Measurements from ENCODE around the gene MAP2K5.

DNA sequence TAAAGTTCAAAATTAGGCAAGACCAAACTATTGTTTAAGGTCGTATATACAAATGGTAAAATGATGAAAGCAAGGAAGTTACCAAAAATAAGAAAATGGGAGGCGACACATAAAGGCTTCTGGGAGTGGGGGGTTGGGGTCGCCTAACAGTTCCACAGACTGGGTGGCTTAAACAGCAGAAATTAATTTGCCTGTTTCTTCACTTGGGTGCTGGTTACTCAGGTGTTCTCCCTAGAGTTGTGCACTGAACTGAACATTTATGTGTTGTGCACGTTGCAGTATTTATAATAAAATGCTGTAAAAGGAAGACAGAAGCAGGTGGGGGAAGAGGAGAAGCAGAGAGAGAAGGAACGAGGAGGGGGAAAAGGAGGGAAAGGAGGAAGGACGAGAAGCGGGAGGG, 307.8 kb downstream of the MAP2K5 start:
- no peak for TF ChIP-seq CTCF (IDR thresholded peaks at IDR 0.05; ENCODE audit: low read depth, low read length)
- no peak for TF ChIP-seq POLR2A (IDR thresholded peaks at IDR 0.05; ENCODE audit: extremely low read depth, insufficient read length)
- no peak for TF ChIP-seq MYC (IDR thresholded peaks at IDR 0.05; ENCODE audit: low read depth, low read length)
